ENCODE results near the gene CPNE5. TPM values are rescaled to one million over a fixed set of nuclear protein-coding genes. Genes with fewer than 3 reads are reported as not detected.

CPNE5 gene
- total RNA-seq, 4 donors from 2014 or later = 0.19 to 1.3 (median 0.59) TPM

DNA sequence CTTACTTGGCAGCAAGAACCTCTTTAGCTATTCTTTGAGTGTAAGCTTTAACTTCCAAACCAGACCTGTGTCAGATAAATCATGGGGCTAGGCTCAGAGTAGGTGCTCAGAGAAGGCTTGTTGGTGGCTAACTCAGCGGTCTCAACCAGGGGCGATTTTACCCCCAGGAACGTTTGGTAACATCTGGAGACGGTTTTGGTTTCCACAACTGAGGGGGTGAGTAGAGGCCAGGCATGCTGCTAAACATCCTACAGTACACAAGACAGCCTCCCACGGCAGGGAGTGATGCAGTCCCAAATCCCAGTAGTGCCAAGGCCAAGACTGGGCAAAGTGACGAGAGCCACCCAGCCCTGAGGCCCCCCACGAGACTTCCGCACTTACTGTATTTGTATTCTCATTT, 82.5 kb downstream of the CPNE5 start:
- TF ChIP-seq, protein P1, sequence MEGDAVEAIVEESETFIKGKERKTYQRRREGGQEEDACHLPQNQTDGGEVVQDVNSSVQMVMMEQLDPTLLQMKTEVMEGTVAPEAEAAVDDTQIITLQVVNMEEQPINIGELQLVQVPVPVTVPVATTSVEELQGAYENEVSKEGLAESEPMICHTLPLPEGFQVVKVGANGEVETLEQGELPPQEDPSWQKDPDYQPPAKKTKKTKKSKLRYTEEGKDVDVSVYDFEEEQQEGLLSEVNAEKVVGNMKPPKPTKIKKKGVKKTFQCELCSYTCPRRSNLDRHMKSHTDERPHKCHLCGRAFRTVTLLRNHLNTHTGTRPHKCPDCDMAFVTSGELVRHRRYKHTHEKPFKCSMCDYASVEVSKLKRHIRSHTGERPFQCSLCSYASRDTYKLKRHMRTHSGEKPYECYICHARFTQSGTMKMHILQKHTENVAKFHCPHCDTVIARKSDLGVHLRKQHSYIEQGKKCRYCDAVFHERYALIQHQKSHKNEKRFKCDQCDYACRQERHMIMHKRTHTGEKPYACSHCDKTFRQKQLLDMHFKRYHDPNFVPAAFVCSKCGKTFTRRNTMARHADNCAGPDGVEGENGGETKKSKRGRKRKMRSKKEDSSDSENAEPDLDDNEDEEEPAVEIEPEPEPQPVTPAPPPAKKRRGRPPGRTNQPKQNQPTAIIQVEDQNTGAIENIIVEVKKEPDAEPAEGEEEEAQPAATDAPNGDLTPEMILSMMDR (IDR thresholded peaks at IDR 0.05; ENCODE audit: low read depth) = no peak

DNA sequence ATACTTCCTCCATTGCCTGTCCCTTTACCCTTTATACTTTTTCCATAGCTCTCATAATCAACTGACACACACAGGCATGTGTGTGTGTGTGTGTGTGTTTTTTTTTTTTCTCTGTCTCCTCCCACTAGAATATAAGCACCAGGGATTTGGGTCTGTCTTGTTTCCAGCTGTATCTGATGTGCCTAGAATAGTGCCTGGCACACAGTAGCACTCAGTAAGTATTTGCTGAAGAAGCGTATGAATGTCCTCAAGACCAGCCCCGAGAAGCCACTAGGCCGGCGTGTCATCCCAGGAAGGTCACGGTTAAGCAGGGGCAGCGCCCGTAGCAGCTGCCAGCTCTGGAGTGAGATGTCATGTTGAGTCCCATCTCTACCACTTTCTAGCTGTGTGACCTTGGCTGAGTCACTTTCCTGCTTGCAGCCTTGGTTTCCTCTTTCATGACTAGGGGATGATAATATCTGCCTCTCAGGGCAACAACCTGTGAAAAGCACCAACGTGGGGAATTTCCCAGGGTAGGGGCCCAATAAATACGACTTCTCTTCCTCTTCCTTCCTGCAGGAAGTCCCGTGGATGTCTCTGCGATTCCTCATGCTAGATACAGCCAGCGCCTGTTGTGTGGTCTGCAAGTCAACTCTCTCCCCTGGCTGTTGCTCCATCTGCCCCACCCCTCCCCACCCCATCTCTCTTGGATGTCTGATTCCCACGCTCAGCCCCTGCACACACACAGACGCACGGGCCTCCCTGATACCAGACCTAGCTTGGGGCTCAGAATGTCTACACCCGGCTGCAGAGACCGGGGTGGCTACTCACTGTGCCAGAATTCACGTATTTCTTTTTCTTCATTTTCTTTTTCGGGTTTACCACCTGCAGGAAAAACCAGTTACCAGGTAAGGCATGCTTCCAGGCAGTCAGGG, 83.6 kb downstream of the CPNE5 start:
- TF ChIP-seq, protein P1 (IDR thresholded peaks at IDR 0.05; ENCODE audit: low read depth) = no peak

DNA sequence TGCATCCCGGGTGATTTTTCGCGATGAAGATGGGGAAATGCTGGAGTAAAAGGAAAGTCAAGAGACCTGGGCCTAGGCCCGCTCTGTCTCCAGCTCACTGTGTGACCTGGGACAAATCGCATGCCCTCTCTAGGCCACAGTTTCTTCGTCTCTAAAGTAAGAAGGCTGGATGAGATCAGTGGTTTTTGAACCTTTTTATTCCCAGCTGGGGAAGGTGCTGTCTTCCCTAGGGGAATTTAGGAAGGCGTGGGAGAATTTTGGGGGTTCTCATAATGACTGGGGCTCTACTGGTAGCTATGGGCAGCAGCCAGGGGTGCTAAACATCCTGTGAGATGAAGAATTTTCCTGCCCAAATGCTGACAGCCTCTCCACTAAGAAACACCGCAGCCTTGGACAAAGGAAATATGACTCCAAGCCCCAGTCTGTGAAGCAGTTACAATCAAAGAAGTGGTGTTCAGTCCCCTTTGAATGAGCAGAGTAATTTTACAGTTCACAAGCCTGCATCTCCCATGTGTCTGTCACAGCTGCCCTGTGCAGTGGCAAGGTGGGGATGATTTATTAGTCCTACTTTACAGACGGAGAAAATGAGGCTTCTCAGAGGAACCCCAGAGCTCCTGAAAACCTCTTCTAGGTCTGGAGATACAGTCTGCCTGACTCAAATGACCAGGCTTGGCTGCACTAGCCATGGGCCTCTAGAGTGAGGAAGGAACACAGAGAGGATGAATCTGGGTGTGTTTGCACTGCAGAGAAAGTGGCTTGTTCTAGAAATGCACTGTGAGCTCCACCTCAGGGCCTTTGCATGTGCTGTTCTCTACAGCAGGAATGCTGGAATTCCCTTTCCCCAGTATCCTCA, 84.4 kb downstream of the CPNE5 start:
- TF ChIP-seq, protein P1 (IDR thresholded peaks at IDR 0.05; ENCODE audit: low read depth) = no peak

DNA sequence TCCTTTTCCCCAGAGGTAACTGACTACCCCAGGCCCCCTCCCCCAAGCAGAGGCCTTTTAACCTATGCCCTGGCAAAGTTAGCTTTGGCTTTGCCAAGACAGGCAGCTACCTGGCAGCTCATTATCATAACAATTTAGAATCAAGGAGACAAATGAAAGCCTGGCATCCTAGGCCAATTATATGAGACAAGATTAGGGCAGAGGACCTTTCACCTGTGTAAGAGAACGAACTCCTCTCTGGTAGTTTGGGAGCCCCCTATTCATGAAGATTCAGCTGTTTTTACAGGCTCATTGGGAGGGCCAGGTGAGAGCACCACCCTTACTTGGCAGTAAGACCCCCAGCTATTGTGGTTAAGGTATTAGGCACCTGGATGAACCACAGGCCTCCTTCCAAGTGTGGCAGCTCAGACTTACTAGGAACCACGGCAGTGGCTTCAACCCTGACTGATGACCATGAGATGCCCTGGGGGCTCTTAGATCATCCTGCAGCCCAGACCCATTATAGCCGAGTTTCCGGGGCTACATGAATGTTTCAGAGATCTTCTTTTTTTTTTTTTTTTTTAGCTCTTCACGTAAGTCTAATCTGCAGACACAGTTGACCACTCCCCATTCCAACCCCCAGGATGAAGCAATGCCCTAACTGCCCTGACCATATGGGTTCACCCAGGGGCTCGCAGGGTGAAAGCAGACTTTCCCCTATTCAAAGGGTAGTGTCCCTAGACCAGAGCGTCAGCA, 85.4 kb downstream of the CPNE5 start:
- TF ChIP-seq, protein P1 (IDR thresholded peaks at IDR 0.05; ENCODE audit: low read depth) = no peak

DNA sequence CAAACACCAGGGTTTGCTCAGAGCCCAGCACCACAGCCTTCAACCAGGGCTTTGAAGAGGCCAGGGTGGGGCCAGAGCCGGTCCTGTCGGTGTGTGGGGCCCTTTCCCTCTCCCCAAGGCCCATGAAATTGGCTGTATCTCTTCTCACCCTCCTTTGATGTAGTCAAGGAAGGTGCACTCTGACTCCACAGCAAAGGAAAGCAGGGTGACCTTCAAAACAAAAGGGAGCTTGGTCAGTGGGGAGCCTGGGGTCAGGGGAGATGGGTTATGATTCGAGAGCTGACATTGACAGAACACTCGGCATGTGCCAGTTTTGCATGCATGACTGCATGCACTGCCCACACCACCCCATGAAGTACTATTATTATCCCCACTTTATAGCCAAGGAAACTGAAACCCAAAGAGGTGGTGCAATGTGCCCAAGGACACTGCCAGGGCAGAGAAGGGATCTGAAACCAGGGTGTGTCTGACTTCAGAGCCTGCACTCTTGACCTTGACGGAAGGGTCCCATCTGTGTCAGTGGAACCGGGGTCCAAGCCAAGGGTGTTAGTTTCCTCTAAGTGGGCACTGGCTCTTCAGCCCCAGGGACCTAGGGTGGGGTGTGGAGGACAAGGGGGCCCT, 86.2 kb downstream of the CPNE5 start:
- TF ChIP-seq, protein P1 (IDR thresholded peaks at IDR 0.05; ENCODE audit: low read depth) = no peak

DNA sequence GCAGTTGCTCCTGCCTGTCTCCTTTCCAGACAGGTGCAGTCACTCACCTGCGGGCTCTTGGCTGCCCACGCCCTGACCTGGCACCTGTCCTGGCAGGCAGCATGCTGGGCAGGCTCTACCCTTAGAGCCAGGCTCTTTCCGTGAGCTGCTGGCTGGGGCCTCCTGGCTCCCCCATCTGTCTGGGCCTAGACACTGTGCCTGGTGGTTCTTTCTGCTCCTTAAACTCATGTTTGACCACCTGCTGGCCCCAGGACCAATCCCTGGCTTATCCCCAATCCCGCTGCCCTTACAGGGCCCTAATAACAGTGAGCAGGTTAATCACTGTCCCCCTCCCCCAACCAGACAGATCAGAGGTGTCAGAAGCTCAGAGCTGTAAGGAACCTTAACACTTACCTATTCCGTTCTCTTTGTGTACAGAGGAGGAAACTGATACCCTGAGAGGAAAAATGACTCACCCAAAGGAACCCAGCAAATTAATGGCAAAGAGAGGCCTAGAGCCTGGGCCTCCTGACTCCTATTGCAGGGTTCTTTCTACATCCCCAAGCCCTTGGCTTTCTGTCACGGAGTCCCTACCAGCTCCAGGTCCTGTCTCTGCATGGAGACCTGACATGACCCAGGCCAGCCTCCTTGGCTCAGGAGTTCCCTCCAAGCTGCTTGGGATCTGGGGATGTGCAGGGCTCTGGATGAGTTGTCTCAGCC, 86.9 kb downstream of the CPNE5 start:
- TF ChIP-seq, protein P1 (IDR thresholded peaks at IDR 0.05; ENCODE audit: low read depth) = no peak

Data from subcutaneous adipose tissue (tissue), 4 donors.